Right atrium auricular region (tissue), 2 donors: ENCODE data around the gene SND1. TPM values are rescaled to one million over a fixed set of nuclear protein-coding genes. Genes with fewer than 3 reads are reported as not detected.

Experiments used
- DNase-seq: peaks from one replicate; pipeline ENCODE4 v3.0.0-alpha.2; 2019; ENCODE audit warnings: low spot score
- H3K27ac ChIP-seq, 2 donors: fragments of 200-600 bp; sonication (generic); 1 replicate in 1 of 2; 2 replicates in 1 of 2; pipeline ENCODE4 v1.5.1; 2016 to 2019
- H3K27me3 ChIP-seq, 2 donors: fragments of 200-600 bp; sonication (generic); one replicate each; pipeline versions ENCODE4 v1.5.1 to v1.6.0; 2017 to 2019
- H3K36me3 ChIP-seq: fragments of 200-600 bp; sonication (generic); one replicate; pipeline ENCODE4 v1.5.1; 2016
- H3K4me1 ChIP-seq, 2 donors: fragments of 200-600 bp; sonication (generic); one replicate each; pipeline versions ENCODE4 v1.5.1 to v1.6.0; 2017 to 2019
- H3K4me3 ChIP-seq, 2 donors: fragments of 200-600 bp; sonication (generic); 1 replicate in 1 of 2; 2 replicates in 1 of 2; pipeline ENCODE4 v1.5.1; 2017 to 2019; ENCODE audit warnings: mild to moderate bottlenecking in 1 of 2, moderate library complexity in 1 of 2
- H3K9me3 ChIP-seq, 2 donors: fragments of 200-600 bp; sonication (generic); one replicate each; pipeline ENCODE4 v1.5.1; 2019
- total RNA-seq, 2 donors: library from RNA; depleted of rRNA; stranded (reverse); fragments of >200 nt; gene quantifications; one replicate each; pipeline ENCODE4 v1.1.0, GENCODE V29; 2016
- TF ChIP-seq, protein P1 (sequence below), 2 donors: fragments of 200-600 bp; sonication (generic); IDR thresholded peaks; one replicate each; pipeline ENCODE4 v1.5.1; 2019; ENCODE audit warnings: antibody characterized with exemption in 2 of 2

Gene SND1
- total RNA-seq, 2 donors from 2014 or later: 69.4 to 77.6 TPM

DNA sequence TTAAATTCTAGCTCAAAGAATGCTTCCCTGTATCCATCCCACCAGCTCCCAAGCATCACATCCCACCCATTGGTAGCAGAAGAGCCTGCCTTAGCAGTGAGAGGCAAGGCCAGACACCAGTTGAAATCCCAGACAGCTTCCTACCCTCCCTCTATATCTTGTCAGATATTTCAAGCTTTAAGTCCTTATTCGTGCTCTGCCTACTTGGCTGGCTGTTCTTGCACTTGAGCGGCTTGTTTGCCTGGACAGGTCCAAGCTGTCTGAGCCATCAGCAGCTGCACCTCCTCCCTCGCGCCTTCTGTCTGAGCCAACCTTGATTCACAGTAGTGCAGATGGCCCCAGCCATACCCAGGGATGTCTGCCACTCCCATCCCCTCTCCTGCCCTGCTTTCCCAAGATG lies 362.8 kb downstream of the SND1 start:
- no peak for DNase-seq

GRCh38 chr7:128017460-128017859 lies 365.5 kb downstream of the SND1 start:
- Histone ChIP-seq H3K4me1 (peaks cover 0 to 14% of the 10 kb centered on the region in 2 donors), H3K36me3 (no peaks in the 10 kb centered on the region), H3K4me3 (no peak overlapping the region), H3K9me3 (no peaks in the 10 kb centered on the region), H3K27ac (no peak overlapping the region), H3K27me3 (no peaks in the 10 kb centered on the region)
- TF ChIP-seq, protein P1, sequence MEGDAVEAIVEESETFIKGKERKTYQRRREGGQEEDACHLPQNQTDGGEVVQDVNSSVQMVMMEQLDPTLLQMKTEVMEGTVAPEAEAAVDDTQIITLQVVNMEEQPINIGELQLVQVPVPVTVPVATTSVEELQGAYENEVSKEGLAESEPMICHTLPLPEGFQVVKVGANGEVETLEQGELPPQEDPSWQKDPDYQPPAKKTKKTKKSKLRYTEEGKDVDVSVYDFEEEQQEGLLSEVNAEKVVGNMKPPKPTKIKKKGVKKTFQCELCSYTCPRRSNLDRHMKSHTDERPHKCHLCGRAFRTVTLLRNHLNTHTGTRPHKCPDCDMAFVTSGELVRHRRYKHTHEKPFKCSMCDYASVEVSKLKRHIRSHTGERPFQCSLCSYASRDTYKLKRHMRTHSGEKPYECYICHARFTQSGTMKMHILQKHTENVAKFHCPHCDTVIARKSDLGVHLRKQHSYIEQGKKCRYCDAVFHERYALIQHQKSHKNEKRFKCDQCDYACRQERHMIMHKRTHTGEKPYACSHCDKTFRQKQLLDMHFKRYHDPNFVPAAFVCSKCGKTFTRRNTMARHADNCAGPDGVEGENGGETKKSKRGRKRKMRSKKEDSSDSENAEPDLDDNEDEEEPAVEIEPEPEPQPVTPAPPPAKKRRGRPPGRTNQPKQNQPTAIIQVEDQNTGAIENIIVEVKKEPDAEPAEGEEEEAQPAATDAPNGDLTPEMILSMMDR (IDR thresholded peaks at IDR 0.05): no peak
- DNase-seq: no peak

More for the DNA sequence above, 362.8 kb downstream of the SND1 start:
- H3K9me3 ChIP-seq: no peaks in the 10 kb centered on the region
- H3K27me3 ChIP-seq: no peaks in the 10 kb centered on the region
- TF ChIP-seq, protein P1 (IDR thresholded peaks at IDR 0.05): no peak
- H3K4me3 ChIP-seq: no peak overlapping the region
- no peaks in the 10 kb centered on the region for H3K36me3 ChIP-seq
- no peak overlapping the region for H3K27ac ChIP-seq
- peaks cover 0 to 30% of the 10 kb centered on the region in 2 donors for H3K4me1 ChIP-seq

GRCh38 chr7:128017862-128018845 lies 366.2 kb downstream of the SND1 start:
- Histone ChIP-seq H3K9me3 (no peaks in the 10 kb centered on the region), H3K36me3 (no peaks in the 10 kb centered on the region), H3K27ac (no peak overlapping the region), H3K4me1 (peaks cover 0 to 14% of the 10 kb centered on the region in 2 donors), H3K4me3 (no peak overlapping the region), H3K27me3 (no peaks in the 10 kb centered on the region)
- DNase-seq: no peak
- TF ChIP-seq, protein P1 (IDR thresholded peaks at IDR 0.05): no peak

DNA sequence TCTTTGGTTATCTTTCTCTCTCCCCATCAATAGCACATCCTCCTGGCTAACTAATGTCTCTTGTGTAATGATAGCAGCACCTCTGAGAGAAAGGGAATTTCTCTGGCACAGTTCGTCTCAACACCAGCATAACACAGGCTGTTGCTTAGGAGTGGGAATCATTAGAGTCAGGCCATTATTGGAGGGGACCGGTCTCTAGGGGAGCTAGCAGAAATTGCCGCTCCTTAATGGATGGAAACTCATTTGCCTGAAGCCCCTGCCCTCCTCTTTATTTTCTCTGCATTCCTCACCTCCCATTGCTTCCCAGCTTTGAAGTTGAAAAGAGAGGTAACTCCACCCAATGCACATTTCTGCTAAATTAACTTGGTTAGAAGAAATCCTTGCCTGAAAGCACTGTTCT lies 367.3 kb downstream of the SND1 start:
- Histone ChIP-seq H3K4me1 (peaks cover 0 to 14% of the 10 kb centered on the region in 2 donors), H3K36me3 (no peaks in the 10 kb centered on the region), H3K4me3 (no peak overlapping the region), H3K27me3 (no peaks in the 10 kb centered on the region), H3K9me3 (no peaks in the 10 kb centered on the region), H3K27ac (no peak overlapping the region)
- no peak for DNase-seq
- TF ChIP-seq, protein P1 (IDR thresholded peaks at IDR 0.05): no peak

DNA sequence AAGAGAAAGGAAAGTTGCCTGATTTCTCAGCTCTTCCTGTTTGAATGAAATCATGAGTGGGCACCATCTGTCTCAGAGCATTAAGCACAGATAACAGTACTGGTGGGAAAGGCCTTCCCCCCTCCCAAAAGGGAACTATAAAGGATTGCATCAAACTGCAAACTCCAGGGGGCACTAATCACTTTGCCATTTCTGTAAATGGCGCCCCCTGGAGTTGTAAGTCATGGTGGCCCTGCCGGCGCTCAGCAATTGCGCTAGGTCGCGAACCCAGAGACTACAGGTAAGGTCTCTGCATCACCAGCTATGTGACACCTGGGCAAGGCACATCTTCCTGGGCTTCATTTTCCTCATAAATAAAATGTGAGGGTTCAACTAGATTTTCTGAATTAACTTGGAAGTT lies 368.2 kb downstream of the SND1 start:
- Histone ChIP-seq H3K36me3 (no peaks in the 10 kb centered on the region), H3K9me3 (no peaks in the 10 kb centered on the region), H3K27ac (no peak overlapping the region), H3K4me1 (peaks cover 0 to 10% of the 10 kb centered on the region in 2 donors), H3K27me3 (no peaks in the 10 kb centered on the region), H3K4me3 (no peak overlapping the region)
- TF ChIP-seq, protein P1 (IDR thresholded peaks at IDR 0.05): no peak
- no peak for DNase-seq
